Neural progenitor cell (in vitro differentiated cells): ENCODE measurements around the gene MAP6. TPM values are rescaled to one million over a fixed set of nuclear protein-coding genes. Genes with fewer than 3 reads are reported as not detected.

Experiments used
- DNase-seq: peaks from one replicate; pipeline ENCODE4 v3.0.0-alpha.2; 2016; ENCODE audit warnings: low spot score
- H2AFZ ChIP-seq: fragments of 200-600 bp; sonication (generic); replicated peaks from 2 replicates; pipeline ENCODE4 v1.6.1; 2016; ENCODE audit warnings: antibody characterized with exemption
- H3F3A ChIP-seq: fragments of 200-600 bp; sonication (generic); 2 replicates; pipeline ENCODE4 v1.6.1; 2016; ENCODE audit warnings: antibody characterized with exemption, low read depth
- H3K27ac ChIP-seq: fragments of 200-600 bp; sonication (generic); 2 replicates; pipeline ENCODE4 v1.5.1; 2016; ENCODE audit warnings: mild to moderate bottlenecking
- H3K27me3 ChIP-seq: fragments of 200-600 bp; sonication (generic); 2 replicates; pipeline ENCODE4 v1.6.1; 2016; ENCODE audit warnings: mild to moderate bottlenecking, moderate library complexity
- H3K36me3 ChIP-seq: fragments of 200-600 bp; sonication (generic); 2 replicates; pipeline ENCODE4 v1.5.1; 2016
- H3K4me1 ChIP-seq: fragments of 200-600 bp; sonication (generic); 2 replicates; pipeline ENCODE4 v1.6.1; 2016; ENCODE audit warnings: mixed run types
- H3K4me2 ChIP-seq: fragments of 200-600 bp; sonication (generic); 2 replicates; pipeline ENCODE4 v1.6.1; 2016
- H3K4me3 ChIP-seq: fragments of 200-600 bp; sonication (generic); 2 replicates; pipeline ENCODE4 v1.5.1; 2016
- H3K79me2 ChIP-seq: fragments of 200-600 bp; sonication (generic); 2 replicates; pipeline ENCODE4 v1.6.1; 2016; ENCODE audit warnings: low read depth
- H3K9ac ChIP-seq: fragments of 200-600 bp; sonication (generic); 2 replicates; pipeline ENCODE4 v1.6.1; 2016
- H3K9me3 ChIP-seq: fragments of 200-600 bp; sonication (generic); 2 replicates; pipeline ENCODE4 v1.5.1; 2016; ENCODE audit warnings: low read depth
- H4K20me1 ChIP-seq: fragments of 200-600 bp; sonication (generic); 2 replicates; pipeline ENCODE4 v1.6.1; 2016; ENCODE audit warnings: low read depth
- H3K27ac Mint-ChIP-seq: 3 replicates; pipeline ENCODE4 v1.8.0; 2021; ENCODE audit warnings: mixed read lengths
- H3K27me3 Mint-ChIP-seq: 2 replicates; pipeline ENCODE4 v1.8.0; 2022; ENCODE audit warnings: low read depth, mild to moderate bottlenecking, inconsistent platforms, moderate library complexity, mixed read lengths; ENCODE audit not compliant: insufficient read depth
- H3K36me3 Mint-ChIP-seq: 3 replicates; pipeline ENCODE4 v1.8.0; 2021; ENCODE audit warnings: mixed read lengths
- H3K4me1 Mint-ChIP-seq: 3 replicates; pipeline ENCODE4 v1.8.0; 2021; ENCODE audit warnings: mixed read lengths
- H3K4me3 Mint-ChIP-seq: 3 replicates; pipeline ENCODE4 v1.8.0; 2021; ENCODE audit warnings: mild to moderate bottlenecking, moderate library complexity, mixed read lengths
- H3K9me3 Mint-ChIP-seq: 3 replicates; pipeline ENCODE4 v1.8.0; 2020; ENCODE audit warnings: mixed read lengths
- EZH2 ChIP-seq: fragments of 200-600 bp; sonication (generic); IDR thresholded peaks from 2 replicates; pipeline ENCODE4 v1.6.1; 2017; ENCODE audit warnings: antibody characterized with exemption, mild to moderate bottlenecking, moderate library complexity
- EZH2phosphoT487 ChIP-seq: fragments of 200-600 bp; sonication (generic); IDR thresholded peaks from 2 replicates; pipeline ENCODE4 v1.6.1; 2017; ENCODE audit warnings: antibody characterized with exemption
- total RNA-seq: library from RNA; depleted of rRNA; stranded (reverse); fragments of >200 nt; gene quantifications from 2 replicates; pipeline ENCODE4 v1.2.3, GENCODE V29; 2015; ENCODE audit warnings: low replicate concordance
- TF ChIP-seq, protein P1 (sequence below): fragments of 200-600 bp; sonication (generic); IDR thresholded peaks from 2 replicates; pipeline ENCODE4 v1.5.1; 2017; ENCODE audit warnings: antibody characterized with exemption, mild to moderate bottlenecking

Gene MAP6
- total RNA-seq, 1 donor from 2014 or later, result 9.9 TPM

DNA sequence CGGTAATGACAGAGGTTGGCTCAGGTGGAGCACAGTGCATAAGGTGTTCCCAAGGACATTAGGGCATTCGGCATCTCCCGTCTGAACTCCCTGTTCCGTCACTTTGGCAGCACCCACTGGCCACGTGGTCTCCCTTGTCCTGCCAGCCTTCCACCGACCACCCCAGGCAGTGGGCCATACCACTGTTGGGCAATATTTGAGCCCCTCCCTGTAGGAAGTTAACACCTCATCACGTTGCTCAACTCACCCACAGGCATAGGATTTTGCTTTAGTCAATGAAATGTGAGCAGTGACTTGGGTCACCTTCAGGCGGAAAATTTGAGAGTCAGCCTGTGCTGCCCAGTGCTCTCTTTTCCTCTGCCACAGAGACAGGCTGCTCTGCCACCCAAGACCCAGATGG lies 62.7 kb downstream of the MAP6 start:
- H3F3A ChIP-seq, result no peaks in the 10 kb centered on the region
- no peak overlapping the region for H3K9ac ChIP-seq
- Mint-ChIP-seq H3K9me3 (peaks cover 2% of the 10 kb centered on the region), H3K27ac (no peak overlapping the region), H3K27me3 (peaks cover 6% of the 10 kb centered on the region), H3K36me3 (peaks cover 48% of the 10 kb centered on the region), H3K4me3 (no peak overlapping the region), H3K4me1 (peaks cover 4% of the 10 kb centered on the region)
- TF ChIP-seq, protein P1, sequence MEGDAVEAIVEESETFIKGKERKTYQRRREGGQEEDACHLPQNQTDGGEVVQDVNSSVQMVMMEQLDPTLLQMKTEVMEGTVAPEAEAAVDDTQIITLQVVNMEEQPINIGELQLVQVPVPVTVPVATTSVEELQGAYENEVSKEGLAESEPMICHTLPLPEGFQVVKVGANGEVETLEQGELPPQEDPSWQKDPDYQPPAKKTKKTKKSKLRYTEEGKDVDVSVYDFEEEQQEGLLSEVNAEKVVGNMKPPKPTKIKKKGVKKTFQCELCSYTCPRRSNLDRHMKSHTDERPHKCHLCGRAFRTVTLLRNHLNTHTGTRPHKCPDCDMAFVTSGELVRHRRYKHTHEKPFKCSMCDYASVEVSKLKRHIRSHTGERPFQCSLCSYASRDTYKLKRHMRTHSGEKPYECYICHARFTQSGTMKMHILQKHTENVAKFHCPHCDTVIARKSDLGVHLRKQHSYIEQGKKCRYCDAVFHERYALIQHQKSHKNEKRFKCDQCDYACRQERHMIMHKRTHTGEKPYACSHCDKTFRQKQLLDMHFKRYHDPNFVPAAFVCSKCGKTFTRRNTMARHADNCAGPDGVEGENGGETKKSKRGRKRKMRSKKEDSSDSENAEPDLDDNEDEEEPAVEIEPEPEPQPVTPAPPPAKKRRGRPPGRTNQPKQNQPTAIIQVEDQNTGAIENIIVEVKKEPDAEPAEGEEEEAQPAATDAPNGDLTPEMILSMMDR, result no peak
- no peak overlapping the region for H3K4me3 ChIP-seq
- no peaks in the 10 kb centered on the region for H4K20me1 ChIP-seq
- H3K9me3 ChIP-seq, result no peaks in the 10 kb centered on the region
- no peak for DNase-seq
- H3K27ac ChIP-seq, result no peak overlapping the region
- H3K4me2 ChIP-seq, result no peak overlapping the region
- H3K36me3 ChIP-seq, result no peaks in the 10 kb centered on the region
- H2AFZ ChIP-seq, result no peak overlapping the region
- H3K79me2 ChIP-seq, result no peaks in the 10 kb centered on the region
- no peaks in the 10 kb centered on the region for H3K27me3 ChIP-seq
- no peaks in the 10 kb centered on the region for H3K4me1 ChIP-seq

DNA sequence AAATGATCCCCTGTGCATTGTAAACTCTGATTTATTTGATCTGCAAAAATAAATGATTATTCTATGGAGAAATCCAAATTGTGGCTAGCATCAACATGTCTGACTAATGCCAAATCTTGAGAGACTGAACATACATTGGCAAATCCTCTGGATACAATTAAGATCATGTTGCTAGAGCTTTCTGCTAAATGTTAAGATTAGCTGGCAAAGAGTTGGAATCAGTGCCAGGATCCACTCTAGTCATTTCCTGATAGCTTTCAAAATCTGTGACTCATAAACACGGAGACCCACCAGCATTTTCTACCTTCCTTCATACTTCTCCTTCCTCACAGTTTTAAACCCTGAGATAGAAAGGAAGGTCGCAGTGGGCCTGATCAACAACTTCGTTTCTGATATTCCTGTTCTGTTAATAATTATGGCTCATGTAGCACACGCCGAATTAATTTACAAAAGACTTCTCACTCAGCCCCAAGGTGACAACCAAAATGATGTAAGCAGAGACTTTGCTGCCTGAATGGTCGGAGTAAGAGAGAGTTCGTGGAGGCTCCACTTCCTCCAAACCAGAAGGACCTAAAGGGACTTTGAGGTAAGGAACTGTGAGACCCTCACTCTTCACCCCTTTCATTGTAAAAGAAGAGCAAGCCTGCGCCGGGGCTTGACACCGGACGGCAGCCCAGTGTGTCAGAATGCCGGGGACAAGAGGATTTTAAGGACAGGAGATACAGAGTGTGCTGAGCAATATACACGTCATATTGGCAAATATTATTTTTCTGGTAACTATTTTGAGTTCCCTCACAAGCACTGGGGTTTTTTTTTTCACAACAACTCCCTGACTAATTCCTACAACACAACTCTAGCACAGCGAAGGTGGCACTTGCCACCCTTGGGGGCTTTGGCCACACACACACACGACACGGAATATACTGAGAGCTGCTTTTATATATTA lies 64.8 kb downstream of the MAP6 start:
- Histone ChIP-seq H3K4me3 (no peak overlapping the region), H3K9ac (no peak overlapping the region), H3K27ac (no peak overlapping the region), H3K4me2 (no peak overlapping the region), H3F3A (no peaks in the 10 kb centered on the region), H3K36me3 (no peaks in the 10 kb centered on the region), H3K79me2 (no peaks in the 10 kb centered on the region), H3K27me3 (no peaks in the 10 kb centered on the region), H2AFZ (no peak overlapping the region), H3K4me1 (no peaks in the 10 kb centered on the region), H4K20me1 (no peaks in the 10 kb centered on the region), H3K9me3 (no peaks in the 10 kb centered on the region)
- peaks cover 43% of the 10 kb centered on the region for H3K36me3 Mint-ChIP-seq
- H3K9me3 Mint-ChIP-seq, result no peaks in the 10 kb centered on the region
- peaks cover 6% of the 10 kb centered on the region for H3K27me3 Mint-ChIP-seq
- DNase-seq, result no peak
- H3K4me3 Mint-ChIP-seq, result no peak overlapping the region
- no peak overlapping the region for H3K27ac Mint-ChIP-seq
- no peaks in the 10 kb centered on the region for H3K4me1 Mint-ChIP-seq
- TF ChIP-seq EZH2, result no peak
- TF ChIP-seq EZH2phosphoT487, result no peak
- TF ChIP-seq, protein P1, result no peak

DNA sequence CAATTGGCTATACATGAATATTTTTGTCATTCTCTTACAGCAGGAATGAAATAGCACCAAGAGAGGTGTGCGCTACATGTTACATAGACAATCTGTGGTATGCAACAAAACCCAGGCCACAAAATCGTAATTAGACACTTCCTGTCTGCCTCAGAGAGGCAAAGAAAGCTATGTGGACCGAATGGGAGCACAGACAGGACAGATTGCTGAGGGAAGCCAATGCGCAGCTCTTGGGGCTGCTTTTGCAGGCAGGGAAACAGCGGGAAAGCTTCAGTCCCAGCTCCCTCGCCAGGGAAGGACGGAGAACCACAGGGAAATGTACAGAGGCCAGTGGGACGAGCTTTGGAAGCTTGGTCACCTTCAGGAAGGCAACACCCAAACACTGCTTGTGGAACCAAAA lies 65.9 kb downstream of the MAP6 start:
- no peak overlapping the region for H2AFZ ChIP-seq
- no peak overlapping the region for H3K4me3 Mint-ChIP-seq
- no peaks in the 10 kb centered on the region for H3K9me3 Mint-ChIP-seq
- H3K79me2 ChIP-seq, result no peaks in the 10 kb centered on the region
- H3K4me2 ChIP-seq, result no peak overlapping the region
- H3K27ac Mint-ChIP-seq, result no peak overlapping the region
- no peaks in the 10 kb centered on the region for H4K20me1 ChIP-seq
- TF ChIP-seq EZH2 (no peak), EZH2phosphoT487 (no peak)
- TF ChIP-seq, protein P1, result no peak
- H3F3A ChIP-seq, result no peaks in the 10 kb centered on the region
- peaks cover 8% of the 10 kb centered on the region for H3K4me1 Mint-ChIP-seq
- no peaks in the 10 kb centered on the region for H3K9me3 ChIP-seq
- no peak for DNase-seq
- no peak overlapping the region for H3K27ac ChIP-seq
- H3K4me3 ChIP-seq, result no peak overlapping the region
- peaks cover 39% of the 10 kb centered on the region for H3K36me3 Mint-ChIP-seq
- no peaks in the 10 kb centered on the region for H3K36me3 ChIP-seq
- no peaks in the 10 kb centered on the region for H3K4me1 ChIP-seq
- no peak overlapping the region for H3K9ac ChIP-seq
- peaks cover 6% of the 10 kb centered on the region for H3K27me3 Mint-ChIP-seq
- no peaks in the 10 kb centered on the region for H3K27me3 ChIP-seq
